HEK293 (cell line): Measurements from ENCODE around the gene NR3C1.

ENCODE experiments used
- CTCF ChIA-PET: fragments of 350-600 bp; formaldehyde crosslinking; extraction: SDS; loops from one replicate; lab custom pipeline; 2021; ENCODE audit warnings: antibody characterized with exemption; lab: Yijun Ruan, JAX
- POLR2A ChIA-PET: fragments of 300-600 bp; formaldehyde crosslinking; extraction: SDS; loops from one replicate; lab custom pipeline; 2020; ENCODE audit warnings: antibody characterized with exemption, inconsistent platforms; lab: Yijun Ruan, JAX
- H3K27ac ChIP-seq: fragments of 200-500 bp; sonication (Bioruptor generic); 2 replicates; pipeline ENCODE4 v1.5.1; 2014; ENCODE audit warnings: low read depth, low read length, control low read depth, inconsistent platforms; ENCODE audit errors: extremely low read depth
- H3K36me3 ChIP-seq, 2 experiments: fragments of 200-500 bp in 1 of 2; sonication (Bioruptor generic) in 1 of 2; 1 replicate in 1 of 2; 2 replicates in 1 of 2; pipeline ENCODE4 v1.5.1; 2014 to 2017; ENCODE audit warnings: inconsistent platforms in 2 of 2, low read length in 2 of 2; ENCODE audit not compliant: control insufficient read depth in 2 of 2, insufficient read depth in 1 of 2
- H3K4me1 ChIP-seq: fragments of 200-500 bp; sonication (Bioruptor generic); 2 replicates; pipeline ENCODE4 v1.5.1; 2014; ENCODE audit warnings: mild to moderate bottlenecking, low read length, inconsistent platforms; ENCODE audit not compliant: control insufficient read depth, insufficient read depth
- H3K4me3 ChIP-seq: 2 replicates; pipeline ENCODE4 v1.5.1; 2011; ENCODE audit warnings: low read depth, mild to moderate bottlenecking, control low read depth, low read length, moderate library complexity
- H3K9me3 ChIP-seq: fragments of 200-500 bp; sonication (Bioruptor generic); 2 replicates; pipeline ENCODE4 v1.5.1; 2014; ENCODE audit warnings: low read depth, low read length, inconsistent platforms; ENCODE audit not compliant: control insufficient read depth, insufficient read depth
- GFI1B ChIP-seq: fragments of 450-650 bp; formaldehyde crosslinking; IDR thresholded peaks from 2 replicates; pipeline ENCODE4 v1.5.1; 2016; ENCODE audit warnings: missing biosample characterization, missing genetic modification characterization
- HOXA7 ChIP-seq: sonication (generic); formaldehyde crosslinking; IDR thresholded peaks from 2 replicates; pipeline ENCODE4 v1.8.1; 2022; ENCODE audit warnings: missing genetic modification reagents, borderline replicate concordance
- HOXD13 ChIP-seq: sonication (generic); formaldehyde crosslinking; IDR thresholded peaks from 2 replicates; pipeline ENCODE4 v1.8.0; 2022; ENCODE audit warnings: missing genetic modification reagents, borderline replicate concordance
- KLF1 ChIP-seq: fragments of 450-650 bp; formaldehyde crosslinking; IDR thresholded peaks from 2 replicates; pipeline ENCODE4 v1.5.1; 2016; ENCODE audit warnings: missing biosample characterization, missing genetic modification characterization
- MZF1 ChIP-seq: fragments of 450-650 bp; formaldehyde crosslinking; IDR thresholded peaks from 2 replicates; pipeline ENCODE4 v1.5.1; 2017; ENCODE audit warnings: missing biosample characterization, missing genetic modification characterization, borderline replicate concordance
- SCRT1 ChIP-seq: fragments of 450-650 bp; formaldehyde crosslinking; IDR thresholded peaks from 2 replicates; pipeline ENCODE4 v1.5.1; 2016; ENCODE audit warnings: missing biosample characterization, missing genetic modification characterization, borderline replicate concordance
- SCRT2 ChIP-seq: fragments of 450-650 bp; formaldehyde crosslinking; IDR thresholded peaks from 2 replicates; pipeline ENCODE4 v1.5.1; 2016; ENCODE audit warnings: missing biosample characterization, missing genetic modification characterization
- SP7 ChIP-seq: fragments of 450-650 bp; formaldehyde crosslinking; IDR thresholded peaks from 2 replicates; pipeline ENCODE4 v1.5.1; 2016; ENCODE audit warnings: missing biosample characterization, missing genetic modification characterization
- ZNF148 ChIP-seq: fragments of 450-650 bp; formaldehyde crosslinking; IDR thresholded peaks from 2 replicates; pipeline ENCODE4 v1.5.0; 2017; ENCODE audit warnings: missing biosample characterization, missing genetic modification characterization, borderline replicate concordance
- ZNF24 ChIP-seq: fragments of 450-650 bp; formaldehyde crosslinking; IDR thresholded peaks from 2 replicates; pipeline ENCODE4 v1.5.1; 2016; ENCODE audit warnings: missing biosample characterization, missing genetic modification characterization
- ZNF311 ChIP-seq: fragments of 450-650 bp; formaldehyde crosslinking; IDR thresholded peaks from 2 replicates; pipeline ENCODE4 v1.5.1; 2017; ENCODE audit warnings: missing biosample characterization, missing genetic modification characterization, borderline replicate concordance
- ZNF335 ChIP-seq: fragments of 450-650 bp; formaldehyde crosslinking; conservative IDR thresholded peaks from 2 replicates; pipeline ENCODE4 v1.5.1; 2016; ENCODE audit warnings: missing biosample characterization, missing genetic modification characterization
- ZNF391 ChIP-seq: fragments of 450-650 bp; formaldehyde crosslinking; IDR thresholded peaks from 2 replicates; pipeline ENCODE4 v1.5.1; 2016; ENCODE audit warnings: low read depth, missing biosample characterization, missing genetic modification characterization, borderline replicate concordance
- ZNF394 ChIP-seq: fragments of 450-650 bp; formaldehyde crosslinking; IDR thresholded peaks from 2 replicates; pipeline ENCODE4 v1.5.1; 2016; ENCODE audit warnings: missing biosample characterization, missing genetic modification characterization, mild to moderate bottlenecking, moderate library complexity, borderline replicate concordance
- ZNF426 ChIP-seq: fragments of 450-650 bp; formaldehyde crosslinking; IDR thresholded peaks from 2 replicates; pipeline ENCODE4 v1.5.1; 2017; ENCODE audit warnings: missing biosample characterization, missing genetic modification characterization, mild to moderate bottlenecking, inconsistent platforms, moderate library complexity
- ZNF449 ChIP-seq: fragments of 450-650 bp; formaldehyde crosslinking; IDR thresholded peaks from 2 replicates; pipeline ENCODE4 v1.5.1; 2017; ENCODE audit warnings: missing biosample characterization, mild to moderate bottlenecking, missing genetic modification characterization, moderate library complexity
- ZNF48 ChIP-seq: fragments of 450-650 bp; formaldehyde crosslinking; IDR thresholded peaks from 2 replicates; pipeline ENCODE4 v1.5.1; 2016; ENCODE audit warnings: missing biosample characterization, missing genetic modification characterization
- ZNF600 ChIP-seq: fragments of 450-650 bp; formaldehyde crosslinking; IDR thresholded peaks from 2 replicates; pipeline ENCODE4 v1.5.1; 2016; ENCODE audit warnings: missing biosample characterization, missing genetic modification characterization
- ZNF610 ChIP-seq: fragments of 450-650 bp; formaldehyde crosslinking; IDR thresholded peaks from 2 replicates; pipeline ENCODE4 v1.5.1; 2016; ENCODE audit warnings: missing biosample characterization, missing genetic modification characterization, borderline replicate concordance
- ZNF692 ChIP-seq: fragments of 450-650 bp; formaldehyde crosslinking; IDR thresholded peaks from 2 replicates; pipeline ENCODE4 v1.5.1; 2016; ENCODE audit warnings: missing biosample characterization, missing genetic modification characterization
- ZNF792 ChIP-seq: fragments of 450-650 bp; formaldehyde crosslinking; IDR thresholded peaks from 2 replicates; pipeline ENCODE4 v1.5.1; 2016; ENCODE audit warnings: missing biosample characterization, missing genetic modification characterization
- ZSCAN4 ChIP-seq: fragments of 450-650 bp; formaldehyde crosslinking; IDR thresholded peaks from 2 replicates; pipeline ENCODE4 v1.5.1; 2017; ENCODE audit warnings: missing biosample characterization, missing genetic modification characterization

NR3C1 gene

GRCh38 chr5:143315929-143316328 is 87.6 kb downstream of the NR3C1 start:
- ChIA-PET POLR2A (no interaction called here), CTCF (no interaction called here)
- peaks cover 7 to 27% of the 10 kb centered on the region in 2 experiments for H3K36me3 ChIP-seq
- H3K4me1 ChIP-seq, result peaks cover 7% of the 10 kb centered on the region
- H3K9me3 ChIP-seq, result no peaks in the 10 kb centered on the region
- no peak overlapping the region for H3K27ac ChIP-seq
- TF ChIP-seq HOXD13 (CRISPR knock-in tag) (no peak), ZNF610 (tag by site-specific recombination) (no peak), ZNF24 (tag by site-specific recombination) (no peak), ZNF391 (tag by site-specific recombination) (no peak), ZNF692 (tag by site-specific recombination) (no peak)
- no peak overlapping the region for H3K4me3 ChIP-seq

- POLR2A ChIA-PET, result no interaction called here
- TF ChIP-seq MZF1 (tag by site-specific recombination), result no peak
- peak; percentile 91 for TF ChIP-seq SCRT2 (tag by site-specific recombination)
- no peak for TF ChIP-seq ZNF449 (tag by site-specific recombination)
- peak; percentile 79; the same call in 1 of the 2 replicates for TF ChIP-seq SCRT1 (tag by site-specific recombination)
- no peak for TF ChIP-seq SP7 (tag by site-specific recombination)
- TF ChIP-seq, all 188 proteins: peak for 2
- Histone ChIP-seq H3K9me3 (no peaks in the 10 kb centered on the region), H3K4me3 (no peak overlapping the region), H3K4me1 (peaks cover 3% of the 10 kb centered on the region), H3K36me3 (peaks cover 13 to 31% of the 10 kb centered on the region in 2 experiments), H3K27ac (no peak overlapping the region)
- CTCF ChIA-PET, result no interaction called here
These were observed 88.3 kb downstream of the NR3C1 start for GRCh38 chr5:143315214-143315613.

- Histone ChIP-seq H3K36me3 (peaks cover 17 to 36% of the 10 kb centered on the region in 2 experiments), H3K9me3 (no peaks in the 10 kb centered on the region), H3K27ac (no peak overlapping the region), H3K4me1 (0 out of 2 replicates have a peak, but pooled peaks cover 2% of the 10 kb centered on the region), H3K4me3 (no peak overlapping the region)
- CTCF ChIA-PET, result no interaction called here
- TF ChIP-seq HOXA7 (no peak), ZNF335 (no peak), ZNF600 (tag by site-specific recombination) (no peak), ZNF311 (tag by site-specific recombination) (no peak), ZSCAN4 (no peak), ZNF394 (tag by site-specific recombination) (no peak), ZNF48 (tag by site-specific recombination) (no peak), ZNF426 (no peak), ZNF792 (no peak), ZNF148 (no peak), KLF1 (tag by site-specific recombination) (no peak), GFI1B (tag by site-specific recombination) (no peak)
- POLR2A ChIA-PET, result no interaction called here
These were observed 88.8 kb downstream of the NR3C1 start for GRCh38 chr5:143314659-143315058.
